Measurements from ENCODE around the gene KRT83. TPM values are rescaled to one million over a fixed set of nuclear protein-coding genes. Genes with fewer than 3 reads are reported as not detected.

The KRT83 gene
- total and polyA plus RNA-seq, 10 of the 15 experiments (the other 5 are each of a cell fraction or from before 2014, with no cell fraction given), result not detected

GRCh38 chr12:52319097-52319496 is 2.1 kb downstream of the KRT83 start (continued):
- no peak for TF ChIP-seq RELB (IDR thresholded peaks at IDR 0.05; ENCODE audit: low read depth)
- TF ChIP-seq IRF5 (IDR thresholded peaks at IDR 0.05; ENCODE audit: borderline replicate concordance), result no peak
- TF ChIP-seq BRCA1 (IDR thresholded peaks at IDR 0.05; ENCODE audit: low read depth, low read length), result no peak
- no peak for TF ChIP-seq POLR2AphosphoS5 (IDR thresholded peaks at IDR 0.05; ENCODE audit: low read length)
- no peak for TF ChIP-seq SREBF1 (IDR thresholded peaks at IDR 0.05; ENCODE audit: low read length)
- no peak for TF ChIP-seq PML (IDR thresholded peaks at IDR 0.05; ENCODE audit: low read length)
- TF ChIP-seq NR2C2 (IDR thresholded peaks at IDR 0.05; ENCODE audit: borderline replicate concordance, control insufficient read depth, insufficient read length, low read depth), result no peak
- TF ChIP-seq BCLAF1 (IDR thresholded peaks at IDR 0.05), result no peak

Data from GM12878 (cell line).